Keratinocyte (primary cell): ENCODE results near the gene TRPM1. TPM values are rescaled to one million over a fixed set of nuclear protein-coding genes. Genes with fewer than 3 reads are reported as not detected.

ENCODE experiments used
- DNase-seq: peaks from one replicate; pipeline ENCODE4 v3.0.0-alpha.2; 2011; ENCODE audit warnings: low read depth, missing footprints, low spot score
- FAIRE-seq: peaks from 2 replicates; lab custom pipeline; 2011; peaks lifted over from hg19 to GRCh38; lab: Jason Lieb, UNC
- H2AFZ ChIP-seq: 2 replicates; pipeline ENCODE4 v1.6.0; 2012; ENCODE audit warnings: low read length, control low read depth, inconsistent platforms; ENCODE audit not compliant: control insufficient read depth
- H3K27ac ChIP-seq: 2 replicates; pipeline ENCODE4 v1.5.1; 2011; ENCODE audit warnings: low read length; ENCODE audit not compliant: control insufficient read depth, insufficient read depth
- H3K27me3 ChIP-seq: 3 replicates; pipeline ENCODE4 v1.6.0; 2011; ENCODE audit warnings: low read length; ENCODE audit not compliant: control insufficient read depth, insufficient read depth; ENCODE audit errors: extremely low read depth
- H3K36me3 ChIP-seq, 2 experiments: 2 replicates in 1 of 2; 3 replicates in 1 of 2; pipeline ENCODE4 v1.5.1; 2011; ENCODE audit warnings: low read length in 2 of 2, mild to moderate bottlenecking in 1 of 2; ENCODE audit not compliant: control insufficient read depth in 2 of 2, insufficient read depth in 2 of 2; ENCODE audit errors: extremely low read depth in 1 of 2
- H3K4me1 ChIP-seq: 3 replicates; pipeline ENCODE4 v1.5.1; 2011; ENCODE audit warnings: low read length; ENCODE audit not compliant: control insufficient read depth, insufficient read depth; ENCODE audit errors: extremely low read depth
- H3K4me2 ChIP-seq: 3 replicates; pipeline ENCODE4 v1.6.0; 2011; ENCODE audit warnings: low read depth, low read length; ENCODE audit not compliant: control insufficient read depth, insufficient read depth; ENCODE audit errors: extremely low read depth
- H3K4me3 ChIP-seq, 3 experiments: fragments of 200-600 bp in 1 of 3; sonication (generic) in 1 of 3; 2 replicates in 2 of 3; 3 replicates in 1 of 3; pipeline ENCODE4 v1.5.1; 2011 to 2016; ENCODE audit warnings: low read length in 3 of 3, mild to moderate bottlenecking in 3 of 3, control low read depth in 2 of 3, inconsistent platforms in 1 of 3, low read depth in 1 of 3, mixed read lengths in 1 of 3, mixed run types in 1 of 3, moderate library complexity in 1 of 3; ENCODE audit not compliant: control insufficient read depth in 2 of 3, insufficient read depth in 2 of 3; ENCODE audit errors: extremely low read depth in 1 of 3
- H3K79me2 ChIP-seq: 2 replicates; pipeline ENCODE4 v1.6.0; 2012; ENCODE audit warnings: low read length; ENCODE audit not compliant: control insufficient read depth, insufficient read depth
- H3K9ac ChIP-seq: 3 replicates; pipeline ENCODE4 v1.6.0; 2011; ENCODE audit warnings: low read length; ENCODE audit not compliant: control insufficient read depth, insufficient read depth; ENCODE audit errors: extremely low read depth
- H3K9me1 ChIP-seq: 3 replicates; pipeline ENCODE4 v1.6.0; 2011; ENCODE audit warnings: low read length; ENCODE audit not compliant: control insufficient read depth, insufficient read depth; ENCODE audit errors: extremely low read depth
- H3K9me3 ChIP-seq: 2 replicates; pipeline ENCODE4 v1.5.1; 2012; ENCODE audit warnings: low read depth, low read length; ENCODE audit not compliant: control insufficient read depth
- H4K20me1 ChIP-seq: 3 replicates; pipeline ENCODE4 v1.6.0; 2011; ENCODE audit warnings: low read length; ENCODE audit not compliant: control insufficient read depth, insufficient read depth; ENCODE audit errors: extremely low read depth
- CTCF ChIP-seq, 3 experiments: IDR thresholded peaks in 1 of 3; conservative IDR thresholded peaks in 1 of 3; optimal IDR thresholded peaks in 1 of 3; 2 replicates in 2 of 3; 3 replicates in 1 of 3; pipeline versions ENCODE3 to v1.5.1; 2011; ENCODE audit warnings: low read length in 3 of 3, mild to moderate bottlenecking in 3 of 3, moderate library complexity in 2 of 3, control low read depth in 1 of 3, inconsistent platforms in 1 of 3; ENCODE audit not compliant: insufficient read depth in 2 of 3; ENCODE audit errors: extremely low read depth in 1 of 3
- EZH2 ChIP-seq: IDR thresholded peaks from one replicate; pipeline ENCODE4 v1.6.1; 2012; ENCODE audit warnings: inconsistent platforms, mild to moderate bottlenecking, low read length, moderate library complexity
- dilution Hi-C: fragments of 300-500 bp; cut with MboI; formaldehyde crosslinking; loops from one replicate; pipeline ENCODE4 v1.7.0; 2020; ENCODE audit warnings: low sequenced_read_pairs; ENCODE audit not compliant: extremely low pct_ligation_motif_present
- polyA plus RNA-seq, 5 experiments: library from polyadenylated mRNA; depleted of rRNA in 3 of 5; stranded (reverse) in 3 of 5; stranded (forward) in 1 of 5; unstranded in 1 of 5; fragments of >200 nt; gene quantifications; 1 replicate in 1 of 5; 2 replicates in 3 of 5; 3 replicates in 1 of 5; pipeline versions ENCODE4 v1.2.1 to v1.2.3, GENCODE V29; 2011 to 2012; ENCODE audit warnings: missing spikeins in 2 of 5, low read depth in 1 of 5, low replicate concordance in 1 of 5

Gene TRPM1
- polyA plus RNA-seq, 1 donor (not counting 4 experiments of a cell fraction or from before 2014, with no cell fraction given) = 0.17 TPM

- no peak for TF ChIP-seq EZH2
- TF ChIP-seq CTCF (optimal IDR thresholded peaks at IDR 0.05 in 1 of 3, IDR thresholded peaks at IDR 0.05 in 1 of 3, conservative IDR thresholded peaks at IDR 0.05 in 1 of 3; ENCODE audit: extremely low read depth in 1 of 3, insufficient read depth in 2 of 3, low read length in 3 of 3) = peak in 1 of 3 experiments; percentile 31
- peak overlapping the region; percentile 89 for H3K4me2 ChIP-seq
- no peaks in the 10 kb centered on the region for H3K27me3 ChIP-seq
- H3K4me3 ChIP-seq = peak overlapping the region; percentile 82 to 99 (median 96)
- peaks cover 31% of the 10 kb centered on the region for H3K79me2 ChIP-seq
- H3K9me1 ChIP-seq = no peaks in the 10 kb centered on the region
- H3K36me3 ChIP-seq = peaks cover 6 to 19% of the 10 kb centered on the region in 2 experiments
- dilution Hi-C loops = no loop called here
- no peak for FAIRE-seq
- peak overlapping the region; percentile 91 for H3K27ac ChIP-seq
- H4K20me1 ChIP-seq = no peaks in the 10 kb centered on the region
- peaks cover 14% of the 10 kb centered on the region for H3K4me1 ChIP-seq
- H2AFZ ChIP-seq = no peak overlapping the region
- DNase-seq = no peak
- peak overlapping the region; percentile 95 for H3K9ac ChIP-seq
- no peaks in the 10 kb centered on the region for H3K9me3 ChIP-seq
Measured at GRCh38 chr15:30990036-30990435, 111.5 kb downstream of the TRPM1 start.

GRCh38 chr15:30985081-30985531 is 116.4 kb downstream of the TRPM1 start:
- Histone ChIP-seq H3K27ac (no peak overlapping the region), H3K4me2 (peak overlapping the region; percentile 66), H3K79me2 (peaks cover 41% of the 10 kb centered on the region), H3K9me3 (no peaks in the 10 kb centered on the region), H2AFZ (no peak overlapping the region), H3K27me3 (no peaks in the 10 kb centered on the region), H3K4me1 (peaks cover 15% of the 10 kb centered on the region), H3K36me3 (peaks cover 12 to 26% of the 10 kb centered on the region in 2 experiments), H3K4me3 (no peak overlapping the region), H3K9me1 (no peaks in the 10 kb centered on the region), H4K20me1 (no peaks in the 10 kb centered on the region), H3K9ac (no peak overlapping the region)
- TF ChIP-seq EZH2 = no peak
- DNase-seq = no peak
- dilution Hi-C loops = no loop called here
- FAIRE-seq = no peak

GRCh38 chr15:30984542-30984941 is 117.0 kb downstream of the TRPM1 start:
- Histone ChIP-seq H4K20me1 (no peaks in the 10 kb centered on the region), H3K9me3 (no peaks in the 10 kb centered on the region), H3K27me3 (no peaks in the 10 kb centered on the region), H3K4me2 (peak overlapping the region; percentile 66), H3K79me2 (peaks cover 41% of the 10 kb centered on the region), H3K27ac (no peak overlapping the region), H3K4me1 (peaks cover 11% of the 10 kb centered on the region), H3K9ac (no peak overlapping the region), H3K9me1 (no peaks in the 10 kb centered on the region), H2AFZ (no peak overlapping the region), H3K4me3 (no peak overlapping the region), H3K36me3 (peaks cover 15 to 26% of the 10 kb centered on the region in 2 experiments)
- TF ChIP-seq EZH2 (no peak), CTCF (optimal IDR thresholded peaks at IDR 0.05 in 1 of 3, IDR thresholded peaks at IDR 0.05 in 1 of 3, conservative IDR thresholded peaks at IDR 0.05 in 1 of 3; ENCODE audit: extremely low read depth in 1 of 3, insufficient read depth in 2 of 3, low read length in 3 of 3) (no peak)
- DNase-seq (no peak), FAIRE-seq (no peak)
- dilution Hi-C loops = no loop called here
